Activated T-helper 17 cell treated with anti-CD3 and anti-CD28 coated beads, Interleukin-2, amount 50 U/mL, for 72 hours (primary cell): ENCODE measurements around the gene OXSR1. TPM values are rescaled to one million over a fixed set of nuclear protein-coding genes. Genes with fewer than 3 reads are reported as not detected.
"Not testable (repeated sequence)": the region's sequence is repeated elsewhere in the genome, so short reads cannot be mapped to it uniquely, and the experiment has no call there.

Experiments
- ATAC-seq: fragments of 150-1000 bp; cut with Tn5 transposase; replicated peaks from 2 replicates; pipeline ENCODE4 v1.10.0; 2021; ENCODE audit warnings: mild to moderate bottlenecking, moderate library complexity
- H3K27ac Mint-ChIP-seq: one replicate; pipeline ENCODE4 v1.8.0; 2022; ENCODE audit warnings: mixed read lengths
- H3K27me3 Mint-ChIP-seq: one replicate; pipeline ENCODE4 v1.8.0; 2022; ENCODE audit warnings: mixed read lengths
- H3K36me3 Mint-ChIP-seq: one replicate; pipeline ENCODE4 v1.8.0; 2022; ENCODE audit warnings: low read depth, mild to moderate bottlenecking, mixed read lengths
- H3K4me1 Mint-ChIP-seq: one replicate; pipeline ENCODE4 v1.8.0; 2022; ENCODE audit warnings: mixed read lengths
- H3K4me3 Mint-ChIP-seq: one replicate; pipeline ENCODE4 v1.8.0; 2022; ENCODE audit warnings: mild to moderate bottlenecking, mixed read lengths
- H3K9me3 Mint-ChIP-seq: one replicate; pipeline ENCODE4 v1.8.0; 2022; ENCODE audit warnings: mixed read lengths
- total RNA-seq, 2 donors: library from RNA; stranded (reverse); gene quantifications; one replicate each; pipeline ENCODE4 v1.2.3, GENCODE V29; 2022

The OXSR1 gene
- total RNA-seq, 2 donors from 2014 or later = 77.8 to 78.4 TPM

DNA sequence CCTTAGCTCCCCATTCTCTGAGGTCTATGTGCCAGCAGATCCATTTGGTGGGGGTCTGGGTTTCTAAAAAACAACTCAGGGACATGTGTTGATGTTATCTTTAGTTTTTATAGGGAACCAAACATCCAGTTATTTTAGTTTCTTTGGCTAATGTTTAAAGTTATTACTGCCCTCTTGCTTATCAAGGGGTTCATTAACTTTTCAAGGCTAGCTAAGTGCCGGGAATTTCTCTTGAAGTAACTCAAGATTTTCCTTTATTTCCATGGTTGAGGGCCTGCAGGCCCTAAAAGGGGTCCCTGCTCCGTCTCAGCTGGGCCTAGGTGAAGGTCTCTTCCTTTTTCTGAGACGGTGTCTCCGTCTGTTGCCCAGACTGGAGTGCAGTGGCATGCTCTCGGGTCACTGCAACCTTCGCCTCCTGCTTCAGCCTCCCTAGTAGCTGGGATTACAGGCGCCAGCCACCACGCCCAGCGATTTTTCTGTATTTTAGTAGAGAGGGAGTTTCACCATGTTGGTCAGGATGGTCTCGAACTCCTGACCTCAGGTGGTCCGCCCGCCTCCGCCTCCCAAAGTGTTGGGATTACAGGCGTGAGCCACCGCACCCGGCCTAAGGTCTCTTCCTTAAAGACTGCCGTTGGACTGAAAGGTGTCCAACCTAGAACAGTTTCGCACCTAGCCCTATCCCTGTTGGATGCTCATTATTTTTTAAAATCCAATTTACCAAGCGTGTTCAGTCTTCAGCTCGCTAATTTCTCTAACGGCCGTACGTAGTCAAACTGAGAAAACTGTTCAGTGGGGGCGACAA is 1.3 kb upstream of the OXSR1 start:
- peaks cover 46% of the 10 kb centered on the region for H3K36me3 Mint-ChIP-seq
- peaks cover 24% of the 10 kb centered on the region for H3K4me1 Mint-ChIP-seq
- ATAC-seq = no peak
- H3K4me3 Mint-ChIP-seq = peak overlapping the region; percentile 94
- H3K27ac Mint-ChIP-seq = peak overlapping the region; percentile 94
- H3K27me3 Mint-ChIP-seq = no peaks in the 10 kb centered on the region
- H3K9me3 Mint-ChIP-seq = no peaks in the 10 kb centered on the region

DNA sequence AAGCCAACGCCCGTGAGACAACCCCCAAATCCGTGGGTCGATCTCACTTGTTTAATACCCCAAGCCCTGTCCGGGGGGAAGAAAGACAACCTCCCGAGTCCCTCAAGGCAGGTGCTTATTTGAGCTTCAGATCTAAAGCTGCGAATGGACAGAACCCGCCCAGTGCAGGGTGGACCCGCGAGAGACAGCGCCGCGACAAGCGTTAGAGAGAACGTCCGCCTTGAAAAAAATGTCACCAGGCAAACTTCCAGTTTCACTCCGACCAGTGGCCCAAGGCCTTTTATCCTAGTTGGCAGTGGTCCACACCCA is 740 bp upstream of the OXSR1 start:
- peaks cover 29% of the 10 kb centered on the region for H3K4me1 Mint-ChIP-seq
- peak; percentile 20 for ATAC-seq

DNA sequence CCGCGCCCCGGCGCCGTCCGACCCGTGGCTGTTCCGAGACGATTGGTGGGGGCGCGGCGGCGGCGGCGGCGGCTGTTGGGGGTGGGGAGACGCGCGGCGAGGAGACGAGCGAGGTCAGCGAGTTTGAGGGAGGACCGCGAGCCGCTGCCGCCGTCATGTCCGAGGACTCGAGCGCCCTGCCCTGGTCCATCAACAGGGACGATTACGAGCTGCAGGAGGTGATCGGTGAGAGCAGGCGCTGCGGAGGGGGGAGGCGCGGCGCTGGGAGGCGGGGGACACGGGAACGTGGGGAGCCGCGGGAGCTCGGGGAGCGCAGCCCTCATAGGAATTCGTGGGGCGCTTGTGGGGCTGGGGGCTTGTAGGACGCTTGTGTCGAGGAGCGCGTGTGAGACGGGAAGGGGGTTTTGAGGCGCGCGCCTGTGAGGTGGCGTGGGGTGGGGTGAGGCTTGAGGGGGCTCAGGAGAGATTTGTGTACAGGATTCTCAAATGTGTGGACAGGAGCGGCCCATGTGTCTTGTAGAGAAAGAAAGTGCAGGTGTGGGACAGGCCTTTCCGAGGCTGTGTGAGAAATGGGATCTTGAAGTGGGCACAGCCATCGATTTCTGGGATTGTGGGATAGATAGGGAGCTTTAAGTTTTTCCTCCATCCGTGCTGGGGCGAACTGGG is 518 bp downstream of the OXSR1 start:
- peaks cover 57% of the 10 kb centered on the region for H3K36me3 Mint-ChIP-seq
- ATAC-seq = peak; percentile 1
- H3K4me3 Mint-ChIP-seq = peak overlapping the region; percentile 94
- no peaks in the 10 kb centered on the region for H3K27me3 Mint-ChIP-seq
- H3K27ac Mint-ChIP-seq = peak overlapping the region; percentile 94
- peaks cover 35% of the 10 kb centered on the region for H3K4me1 Mint-ChIP-seq
- no peaks in the 10 kb centered on the region for H3K9me3 Mint-ChIP-seq

More for the DNA sequence above, 740 bp upstream of the OXSR1 start:
- Mint-ChIP-seq H3K4me3 (peak overlapping the region; percentile 94), H3K9me3 (no peaks in the 10 kb centered on the region), H3K36me3 (peaks cover 50% of the 10 kb centered on the region), H3K27ac (peak overlapping the region; percentile 94), H3K27me3 (no peaks in the 10 kb centered on the region)

DNA sequence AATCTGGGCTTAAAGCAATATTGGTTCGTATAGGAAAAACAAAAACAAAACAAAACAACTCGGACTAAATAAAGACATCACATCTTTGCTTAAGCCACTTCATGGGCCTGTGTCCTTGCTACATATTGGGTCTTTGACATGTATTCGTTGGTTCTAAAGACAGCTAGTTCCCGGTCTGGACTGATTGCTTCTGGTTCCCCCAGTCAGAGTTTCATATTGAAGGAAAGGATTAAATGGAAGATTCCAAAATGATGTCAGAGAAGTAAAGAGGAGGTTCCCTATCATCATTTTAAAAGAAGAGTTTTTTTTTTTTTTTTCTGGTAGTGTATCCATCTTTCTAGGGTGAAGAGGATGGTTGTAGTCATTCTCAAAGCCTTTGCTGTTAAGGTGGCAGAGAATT is 2.3 kb downstream of the OXSR1 start:
- Mint-ChIP-seq H3K4me1 (peaks cover 47% of the 10 kb centered on the region), H3K36me3 (peaks cover 65% of the 10 kb centered on the region), H3K4me3 (peak overlapping the region; percentile 94), H3K9me3 (no peaks in the 10 kb centered on the region), H3K27me3 (no peaks in the 10 kb centered on the region), H3K27ac (peak overlapping the region; percentile 94)
- ATAC-seq = no peak

DNA sequence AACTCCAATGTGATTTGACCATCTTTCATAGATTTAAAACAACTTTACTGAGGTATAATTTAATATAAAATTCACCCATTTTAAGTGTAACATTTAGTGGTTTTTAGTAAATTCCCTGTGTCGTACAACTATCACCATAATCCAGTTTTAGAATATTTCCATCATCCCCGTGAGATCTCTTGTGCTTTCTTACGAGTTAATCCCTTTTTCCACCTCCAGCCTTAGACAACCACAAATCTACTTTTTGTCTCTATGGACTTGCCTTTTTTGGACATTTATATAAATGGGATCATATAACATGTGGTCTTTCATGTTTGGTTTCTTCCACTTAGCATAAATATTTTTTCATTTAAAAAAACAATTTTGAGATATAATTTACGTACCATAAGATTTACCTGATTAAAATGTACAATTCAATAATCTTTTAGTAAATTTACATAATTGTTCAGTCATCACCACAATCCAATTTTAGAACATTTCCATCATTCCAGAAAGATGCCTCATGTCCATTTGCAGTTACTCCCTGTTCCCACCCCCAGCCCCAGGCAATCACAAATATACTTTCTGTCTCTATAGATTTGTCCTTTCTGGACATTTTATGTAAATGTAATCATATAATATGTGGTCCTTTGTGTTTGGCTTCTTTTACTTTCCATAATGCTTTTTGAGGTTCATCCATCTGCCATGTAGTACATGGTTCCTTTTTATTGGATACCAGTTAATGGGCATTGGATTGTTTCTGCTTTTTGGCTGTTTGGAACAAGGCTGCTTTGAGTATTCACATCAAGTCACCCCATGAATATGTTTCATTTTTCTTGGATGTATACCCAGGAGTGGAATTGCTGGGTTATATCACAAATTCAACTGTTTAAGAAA is 3.1 kb downstream of the OXSR1 start:
- H3K4me1 Mint-ChIP-seq = peaks cover 54% of the 10 kb centered on the region
- no peak for ATAC-seq
- peaks cover 65% of the 10 kb centered on the region for H3K36me3 Mint-ChIP-seq
- no peaks in the 10 kb centered on the region for H3K27me3 Mint-ChIP-seq
- no peaks in the 10 kb centered on the region for H3K9me3 Mint-ChIP-seq
- peak overlapping the region; percentile 94 for H3K4me3 Mint-ChIP-seq
- H3K27ac Mint-ChIP-seq = peak overlapping the region; percentile 94

DNA sequence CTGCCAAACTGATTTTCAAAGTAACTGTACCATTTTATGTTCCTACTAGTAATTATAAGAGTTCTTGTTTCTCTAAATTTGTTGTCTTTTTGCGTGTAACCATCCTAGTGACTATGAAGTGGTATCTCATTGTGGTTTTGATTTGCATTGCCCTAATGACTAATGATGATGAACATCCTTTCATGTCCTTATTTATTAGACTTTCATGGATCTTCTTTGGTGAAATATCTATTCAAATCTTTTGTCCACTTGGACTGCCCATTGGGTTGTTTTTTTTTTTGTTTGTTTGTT is 3.6 kb downstream of the OXSR1 start:
- Mint-ChIP-seq H3K27ac (peak overlapping the region; percentile 94), H3K4me3 (peak overlapping the region; percentile 94), H3K27me3 (no peaks in the 10 kb centered on the region), H3K36me3 (peaks cover 65% of the 10 kb centered on the region), H3K4me1 (peaks cover 60% of the 10 kb centered on the region), H3K9me3 (no peaks in the 10 kb centered on the region)
- ATAC-seq = peak; percentile 15

DNA sequence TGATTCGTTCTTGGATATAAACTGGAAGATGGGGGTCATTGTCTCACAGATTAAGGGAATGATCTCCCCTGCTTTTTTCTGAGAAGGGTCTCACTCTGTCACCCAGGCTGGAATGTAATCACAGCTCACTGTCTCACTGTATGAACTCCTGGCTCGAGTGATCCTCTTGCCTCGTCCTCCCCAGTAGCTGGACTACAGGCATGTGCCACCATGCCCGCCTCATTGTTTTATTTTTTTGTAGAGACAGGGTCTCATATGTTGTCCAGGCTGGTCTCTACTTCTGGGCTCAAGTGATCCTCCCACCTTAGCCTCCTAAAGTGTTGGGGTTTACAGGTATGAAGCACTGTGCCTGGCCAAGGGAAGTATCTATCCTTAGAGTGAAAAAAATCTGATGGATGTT is 5.4 kb downstream of the OXSR1 start:
- Mint-ChIP-seq H3K27me3 (no peaks in the 10 kb centered on the region), H3K4me1 (peaks cover 72% of the 10 kb centered on the region), H3K4me3 (peak overlapping the region; percentile 34), H3K36me3 (peaks cover 53% of the 10 kb centered on the region), H3K27ac (peak overlapping the region; percentile 48), H3K9me3 (no peaks in the 10 kb centered on the region)
- no peak for ATAC-seq

DNA sequence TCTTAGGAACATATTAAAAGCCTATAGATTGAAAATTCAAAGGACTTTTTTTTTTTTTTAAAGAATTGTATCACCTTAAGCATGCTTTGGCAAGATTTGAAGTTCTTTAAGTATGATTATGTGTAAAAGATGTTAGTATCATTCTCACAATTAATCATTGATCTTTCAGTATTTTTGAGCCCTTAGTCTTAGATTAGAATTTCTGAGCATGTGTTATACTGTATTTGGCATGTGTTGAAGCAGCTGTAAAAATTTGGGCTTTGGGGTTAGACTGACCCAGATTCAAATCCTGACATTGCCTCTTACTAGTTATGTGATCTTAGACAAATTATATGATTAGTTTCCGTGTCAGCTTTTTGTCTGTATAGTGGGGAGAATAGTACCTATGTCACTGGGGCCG is 6.3 kb downstream of the OXSR1 start:
- peak; percentile 6 for ATAC-seq
- Mint-ChIP-seq H3K4me3 (peak overlapping the region; percentile 28), H3K36me3 (peaks cover 44% of the 10 kb centered on the region), H3K9me3 (no peaks in the 10 kb centered on the region), H3K4me1 (peaks cover 73% of the 10 kb centered on the region), H3K27ac (peak overlapping the region; percentile 33), H3K27me3 (no peaks in the 10 kb centered on the region)

DNA sequence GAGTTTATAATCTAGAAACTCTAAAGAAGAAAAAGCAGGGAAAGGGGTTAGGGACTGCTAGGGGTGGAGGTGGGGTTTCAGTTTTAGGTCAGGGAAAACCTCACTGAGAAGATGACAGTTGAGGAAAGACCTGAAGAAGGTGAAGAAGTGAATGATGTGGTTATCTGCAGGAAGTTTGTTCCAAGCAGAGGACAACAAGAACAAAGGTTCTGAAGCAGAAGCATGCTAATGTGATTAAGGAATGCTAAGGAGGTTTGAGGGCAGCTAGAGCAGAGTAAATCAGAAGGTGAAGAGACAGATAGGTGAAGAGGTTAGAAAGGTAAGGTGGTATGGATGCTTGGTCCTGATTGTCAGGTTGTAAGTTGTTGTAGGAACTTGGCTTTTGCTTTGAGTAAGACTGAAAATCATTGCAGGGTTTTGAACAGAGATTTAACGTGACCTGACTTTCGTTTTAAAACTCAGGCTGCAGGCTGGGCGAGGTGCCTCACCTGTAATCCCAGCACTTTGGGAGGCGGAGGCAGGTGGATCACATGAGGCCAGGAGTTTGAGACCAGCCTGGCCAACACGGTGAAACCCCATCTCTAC is 8.6 kb downstream of the OXSR1 start:
- peaks cover 36% of the 10 kb centered on the region for H3K36me3 Mint-ChIP-seq
- ATAC-seq = peak; percentile 61

DNA sequence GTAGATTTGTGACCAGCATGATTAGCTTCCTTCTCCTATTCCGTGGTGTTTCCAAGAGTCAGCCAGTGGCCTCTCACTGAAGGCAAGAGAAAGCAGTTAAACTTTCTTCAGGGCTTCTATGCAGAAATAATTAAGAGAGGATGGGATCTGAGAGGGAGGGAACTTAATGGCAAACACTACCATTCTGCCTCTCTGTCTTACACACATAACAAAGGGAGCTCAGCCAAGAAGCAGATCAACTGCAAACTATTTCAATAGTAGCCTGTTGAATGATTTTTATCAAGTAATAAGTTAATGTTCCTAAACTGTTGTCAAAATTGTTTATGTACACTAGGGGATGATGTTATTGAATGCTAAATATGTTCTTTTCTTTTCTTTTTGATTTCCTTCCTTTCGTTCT is 11.8 kb downstream of the OXSR1 start:
- Mint-ChIP-seq H3K9me3 (no peaks in the 10 kb centered on the region), H3K27me3 (no peaks in the 10 kb centered on the region), H3K27ac (no peak overlapping the region), H3K4me1 (peaks cover 45% of the 10 kb centered on the region), H3K36me3 (peaks cover 48% of the 10 kb centered on the region), H3K4me3 (no peak overlapping the region)
- no peak for ATAC-seq

More for the DNA sequence above, 8.6 kb downstream of the OXSR1 start:
- no peaks in the 10 kb centered on the region for H3K9me3 Mint-ChIP-seq
- peak overlapping the region; percentile 13 for H3K27ac Mint-ChIP-seq
- peaks cover 56% of the 10 kb centered on the region for H3K4me1 Mint-ChIP-seq
- no peaks in the 10 kb centered on the region for H3K27me3 Mint-ChIP-seq
- peak overlapping the region; percentile 61 for H3K4me3 Mint-ChIP-seq

DNA sequence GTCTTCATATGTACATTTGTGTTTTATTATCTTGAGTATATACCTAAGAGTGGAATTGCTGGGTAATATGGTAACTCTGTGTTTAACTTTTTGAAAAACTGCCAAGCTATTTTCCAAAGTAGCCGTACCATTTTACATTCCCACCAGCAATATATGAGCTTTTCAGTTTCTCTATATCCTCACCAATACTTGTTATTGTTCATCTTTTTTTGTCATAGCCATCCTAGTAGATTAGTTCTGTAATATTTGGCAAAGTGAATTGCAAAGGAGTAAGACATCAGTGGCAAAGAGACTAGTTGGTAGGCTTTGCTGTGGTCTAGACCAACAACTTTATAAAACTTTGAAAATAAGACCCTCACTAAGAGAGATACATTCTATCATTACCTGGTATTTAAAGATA is 21.4 kb downstream of the OXSR1 start:
- no peak overlapping the region for H3K27ac Mint-ChIP-seq
- H3K27me3 Mint-ChIP-seq = no peaks in the 10 kb centered on the region
- peaks cover 50% of the 10 kb centered on the region for H3K36me3 Mint-ChIP-seq
- ATAC-seq = no peak
- no peaks in the 10 kb centered on the region for H3K9me3 Mint-ChIP-seq
- no peaks in the 10 kb centered on the region for H3K4me1 Mint-ChIP-seq
- no peak overlapping the region for H3K4me3 Mint-ChIP-seq

DNA sequence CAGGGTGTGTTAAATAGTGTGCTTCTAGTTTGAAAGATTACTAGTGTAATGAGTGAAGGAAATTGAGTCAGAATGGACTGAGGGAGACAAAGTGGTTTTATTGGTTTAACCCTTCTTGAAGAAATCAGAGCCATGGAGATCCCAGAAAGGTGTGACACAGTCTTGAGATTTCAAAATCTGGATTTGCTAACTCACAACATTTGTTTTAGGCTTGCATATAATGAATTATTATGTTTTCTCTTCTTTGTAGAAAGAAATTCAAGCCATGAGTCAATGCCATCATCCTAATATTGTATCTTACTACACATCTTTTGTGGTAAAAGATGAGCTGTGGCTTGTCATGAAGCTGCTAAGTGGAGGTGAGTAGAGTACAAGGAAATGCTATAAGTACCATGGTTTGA is 25.1 kb downstream of the OXSR1 start:
- H3K4me3 Mint-ChIP-seq = no peak overlapping the region
- no peaks in the 10 kb centered on the region for H3K4me1 Mint-ChIP-seq
- H3K27ac Mint-ChIP-seq = no peak overlapping the region
- H3K9me3 Mint-ChIP-seq = no peaks in the 10 kb centered on the region
- no peaks in the 10 kb centered on the region for H3K27me3 Mint-ChIP-seq
- peaks cover 50% of the 10 kb centered on the region for H3K36me3 Mint-ChIP-seq
- peak; percentile 82 for ATAC-seq

DNA sequence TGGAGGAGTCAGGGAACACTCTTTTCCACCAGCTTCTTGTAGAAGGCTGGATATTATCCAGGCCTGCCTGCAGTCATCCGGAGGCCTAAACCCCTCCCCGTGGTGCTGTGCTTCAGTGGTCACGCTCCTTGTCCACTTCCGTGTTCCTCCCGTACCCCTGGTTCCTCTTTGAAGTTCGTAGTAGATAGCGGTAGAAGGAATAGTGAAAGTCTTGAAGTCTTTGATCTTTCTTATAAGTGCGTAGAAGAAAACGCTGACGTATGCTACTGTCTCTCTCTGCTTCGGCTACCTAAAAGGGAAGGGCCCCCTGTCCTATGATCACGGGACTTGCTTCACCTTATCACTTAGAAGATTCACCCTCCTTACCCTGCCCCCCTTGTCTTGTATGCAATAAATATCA is 37.6 kb downstream of the OXSR1 start:
- not testable (repeated sequence) for ATAC-seq, H3K27me3 Mint-ChIP-seq, H3K9me3 Mint-ChIP-seq
- H3K36me3 Mint-ChIP-seq = peaks cover 78% of the 10 kb centered on the region
- H3K4me3 Mint-ChIP-seq = peak overlapping the region; percentile 25
- H3K27ac Mint-ChIP-seq = peak overlapping the region; percentile 55
- H3K4me1 Mint-ChIP-seq = peaks cover 43% of the 10 kb centered on the region

DNA sequence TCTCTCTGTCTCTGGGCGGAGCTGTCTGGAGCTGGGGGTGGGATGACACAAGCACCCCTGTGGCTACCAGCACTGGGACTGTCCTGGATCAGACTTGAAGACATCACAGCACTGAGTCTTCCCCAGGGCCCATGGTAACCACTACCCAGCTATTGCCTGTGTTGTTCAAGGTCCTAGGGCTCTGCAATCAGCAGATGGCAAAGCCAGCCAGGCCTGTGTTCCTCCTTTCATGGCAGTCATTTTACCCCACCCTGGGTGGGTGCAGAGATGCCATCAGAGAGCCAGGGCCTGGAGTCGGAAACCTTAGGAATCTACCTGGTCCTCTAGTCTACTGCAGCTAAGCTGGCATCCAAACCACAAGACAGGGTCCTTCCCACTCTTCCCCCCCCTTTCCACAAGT is 38.4 kb downstream of the OXSR1 start:
- no peak for ATAC-seq
- no peaks in the 10 kb centered on the region for H3K27me3 Mint-ChIP-seq
- H3K9me3 Mint-ChIP-seq = no peaks in the 10 kb centered on the region
- peaks cover 45% of the 10 kb centered on the region for H3K4me1 Mint-ChIP-seq
- peaks cover 77% of the 10 kb centered on the region for H3K36me3 Mint-ChIP-seq
- H3K4me3 Mint-ChIP-seq = peak overlapping the region; percentile 25
- H3K27ac Mint-ChIP-seq = no peak overlapping the region
